GM06990 (cell line): ENCODE data around the gene GMPR.

ENCODE experiments used
- DNase-seq: peaks from one replicate; pipeline ENCODE4 v3.0.0-alpha.2; 2011; ENCODE audit not compliant: insufficient read length; ENCODE audit errors: extremely low read depth
- H3K27me3 ChIP-seq: replicated peaks from 2 replicates; pipeline ENCODE4 v1.6.0; 2011; ENCODE audit warnings: low read length; ENCODE audit not compliant: control insufficient read depth, insufficient read depth
- H3K36me3 ChIP-seq: 2 replicates; pipeline ENCODE4 v1.5.1; 2011; ENCODE audit warnings: low read length; ENCODE audit not compliant: control insufficient read depth, insufficient read depth
- H3K4me3 ChIP-seq: replicated peaks from 2 replicates; pipeline ENCODE4 v1.5.1; 2011; ENCODE audit warnings: low read depth, mild to moderate bottlenecking, control low read depth, low read length
- CTCF ChIP-seq: IDR thresholded peaks from 2 replicates; pipeline ENCODE4 v1.5.1; 2011; ENCODE audit warnings: low read length, control low read depth, mild to moderate bottlenecking, inconsistent platforms; ENCODE audit not compliant: insufficient read depth, poor library complexity, severe bottlenecking

GMPR gene

GRCh38 chr6:16278048-16278724, 39.8 kb downstream of the GMPR start:
- no peak for TF ChIP-seq CTCF
- Histone ChIP-seq H3K4me3 (no peak overlapping the region), H3K27me3 (no peaks in the 10 kb centered on the region), H3K36me3 (no peaks in the 10 kb centered on the region)
- no peak for DNase-seq

GRCh38 chr6:16278750-16279149, 40.4 kb downstream of the GMPR start:
- Histone ChIP-seq H3K4me3 (no peak overlapping the region), H3K27me3 (no peaks in the 10 kb centered on the region), H3K36me3 (no peaks in the 10 kb centered on the region)
- DNase-seq = no peak
- TF ChIP-seq CTCF = no peak

GRCh38 chr6:16279243-16279642, 40.9 kb downstream of the GMPR start:
- H3K4me3 ChIP-seq = no peak overlapping the region
- no peaks in the 10 kb centered on the region for H3K36me3 ChIP-seq
- no peak for DNase-seq
- no peak for TF ChIP-seq CTCF
- no peaks in the 10 kb centered on the region for H3K27me3 ChIP-seq

GRCh38 chr6:16282370-16282769, 44.0 kb downstream of the GMPR start:
- DNase-seq = no peak
- Histone ChIP-seq H3K4me3 (no peak overlapping the region), H3K36me3 (no peaks in the 10 kb centered on the region), H3K27me3 (no peaks in the 10 kb centered on the region)
- TF ChIP-seq CTCF = no peak

GRCh38 chr6:16284472-16284871, 46.1 kb downstream of the GMPR start:
- no peak for DNase-seq
- H3K4me3 ChIP-seq = no peak overlapping the region
- H3K36me3 ChIP-seq = no peaks in the 10 kb centered on the region
- no peak for TF ChIP-seq CTCF
- H3K27me3 ChIP-seq = no peaks in the 10 kb centered on the region
